ENCODE data around the gene MAPKAPK2. TPM values are rescaled to one million over a fixed set of nuclear protein-coding genes. Genes with fewer than 3 reads are reported as not detected.

MAPKAPK2 gene
- total RNA-seq, 1 donor from 2014 or later, result 35.3 TPM

DNA sequence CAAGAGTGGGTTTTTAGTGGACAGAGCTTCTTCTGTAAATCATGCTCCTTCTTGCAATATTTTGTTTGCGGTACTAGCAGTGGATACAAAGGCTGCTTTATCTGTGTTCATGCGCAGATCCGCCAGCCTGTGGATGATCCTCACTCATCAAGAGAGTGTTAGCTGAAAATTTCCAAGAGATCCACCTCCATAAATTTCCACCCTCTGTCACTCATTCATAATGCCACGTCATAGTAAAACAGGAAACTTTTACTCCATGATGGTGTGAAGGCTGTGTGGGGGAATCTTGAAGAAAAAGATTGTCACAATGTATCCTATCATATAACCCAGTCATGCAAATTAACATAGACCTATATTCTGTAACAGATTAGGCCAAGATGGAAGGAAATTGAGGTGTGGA, 4.4 kb upstream of the MAPKAPK2 start:
- intact Hi-C loops (cut with DNase I), result no loop called here
- no peak for DNase-seq (ENCODE audit: low spot score in 2 of 2)
- H3K36me3 ChIP-seq, result no peaks in the 10 kb centered on the region

DNA sequence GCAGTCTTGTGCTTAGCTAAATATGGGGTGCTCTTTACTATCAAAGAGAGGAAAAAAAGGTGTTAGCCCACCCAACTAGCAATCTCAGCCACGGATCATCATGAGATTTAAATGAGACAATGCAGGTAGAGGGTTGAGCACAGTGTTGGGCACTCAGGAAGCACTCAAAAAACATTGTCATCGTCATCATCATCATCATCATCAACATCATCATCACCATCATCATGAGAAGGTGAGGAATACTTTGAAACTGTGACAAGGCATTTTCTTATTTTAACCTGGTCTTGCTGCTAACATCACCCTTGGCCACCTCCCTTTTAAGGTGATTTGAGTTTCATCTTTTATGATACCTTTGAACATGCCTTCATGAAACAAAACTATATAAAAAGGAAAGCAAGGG, 3.3 kb upstream of the MAPKAPK2 start:
- H3K4me1 ChIP-seq, result peaks cover 0 to 2% of the 10 kb centered on the region in 2 donors
- DNase-seq (ENCODE audit: low spot score in 2 of 2), result no peak
- intact Hi-C loops (cut with DNase I), result no loop called here
- H3K27ac ChIP-seq, result no peak overlapping the region
- TF ChIP-seq, protein P1, sequence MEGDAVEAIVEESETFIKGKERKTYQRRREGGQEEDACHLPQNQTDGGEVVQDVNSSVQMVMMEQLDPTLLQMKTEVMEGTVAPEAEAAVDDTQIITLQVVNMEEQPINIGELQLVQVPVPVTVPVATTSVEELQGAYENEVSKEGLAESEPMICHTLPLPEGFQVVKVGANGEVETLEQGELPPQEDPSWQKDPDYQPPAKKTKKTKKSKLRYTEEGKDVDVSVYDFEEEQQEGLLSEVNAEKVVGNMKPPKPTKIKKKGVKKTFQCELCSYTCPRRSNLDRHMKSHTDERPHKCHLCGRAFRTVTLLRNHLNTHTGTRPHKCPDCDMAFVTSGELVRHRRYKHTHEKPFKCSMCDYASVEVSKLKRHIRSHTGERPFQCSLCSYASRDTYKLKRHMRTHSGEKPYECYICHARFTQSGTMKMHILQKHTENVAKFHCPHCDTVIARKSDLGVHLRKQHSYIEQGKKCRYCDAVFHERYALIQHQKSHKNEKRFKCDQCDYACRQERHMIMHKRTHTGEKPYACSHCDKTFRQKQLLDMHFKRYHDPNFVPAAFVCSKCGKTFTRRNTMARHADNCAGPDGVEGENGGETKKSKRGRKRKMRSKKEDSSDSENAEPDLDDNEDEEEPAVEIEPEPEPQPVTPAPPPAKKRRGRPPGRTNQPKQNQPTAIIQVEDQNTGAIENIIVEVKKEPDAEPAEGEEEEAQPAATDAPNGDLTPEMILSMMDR (IDR thresholded peaks at IDR 0.05), result no peak
- no peaks in the 10 kb centered on the region for H3K9me3 ChIP-seq
- no peaks in the 10 kb centered on the region for H3K27me3 ChIP-seq
- no peak overlapping the region for H3K4me3 ChIP-seq
- no peaks in the 10 kb centered on the region for H3K36me3 ChIP-seq

More for the DNA sequence above, 4.4 kb upstream of the MAPKAPK2 start:
- Histone ChIP-seq H3K27ac (no peak overlapping the region), H3K27me3 (no peaks in the 10 kb centered on the region), H3K4me3 (no peak overlapping the region), H3K4me1 (peaks cover 3 to 6% of the 10 kb centered on the region in 2 donors), H3K9me3 (no peaks in the 10 kb centered on the region)
- TF ChIP-seq, protein P1 (IDR thresholded peaks at IDR 0.05), result no peak

DNA sequence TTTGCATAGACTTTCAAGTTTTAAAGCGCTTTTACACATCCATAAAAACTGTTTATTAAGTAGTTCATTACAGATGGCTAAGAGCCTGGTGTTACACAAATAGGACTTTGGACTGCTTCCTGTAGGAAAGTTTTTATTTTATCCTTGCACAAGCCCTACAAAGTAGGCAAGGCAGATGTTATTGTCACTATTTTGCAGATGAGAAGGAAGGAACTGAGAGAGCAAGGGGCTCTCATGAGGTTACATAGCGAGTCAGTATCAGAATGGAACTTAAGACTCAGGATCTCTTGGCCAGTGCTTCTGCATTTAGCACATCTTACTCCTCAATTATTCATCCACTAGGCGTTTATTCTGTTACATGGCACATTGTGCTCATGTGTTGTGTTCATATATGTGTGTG, 2.6 kb upstream of the MAPKAPK2 start:
- no peak for DNase-seq (ENCODE audit: low spot score in 2 of 2)
- H3K4me1 ChIP-seq, result peaks cover 0 to 7% of the 10 kb centered on the region in 2 donors
- no peaks in the 10 kb centered on the region for H3K36me3 ChIP-seq
- no peak overlapping the region for H3K4me3 ChIP-seq
- no peaks in the 10 kb centered on the region for H3K9me3 ChIP-seq
- no peaks in the 10 kb centered on the region for H3K27me3 ChIP-seq
- intact Hi-C loops (cut with DNase I), result no loop called here
- H3K27ac ChIP-seq, result no peak overlapping the region
- TF ChIP-seq, protein P1 (IDR thresholded peaks at IDR 0.05), result no peak

DNA sequence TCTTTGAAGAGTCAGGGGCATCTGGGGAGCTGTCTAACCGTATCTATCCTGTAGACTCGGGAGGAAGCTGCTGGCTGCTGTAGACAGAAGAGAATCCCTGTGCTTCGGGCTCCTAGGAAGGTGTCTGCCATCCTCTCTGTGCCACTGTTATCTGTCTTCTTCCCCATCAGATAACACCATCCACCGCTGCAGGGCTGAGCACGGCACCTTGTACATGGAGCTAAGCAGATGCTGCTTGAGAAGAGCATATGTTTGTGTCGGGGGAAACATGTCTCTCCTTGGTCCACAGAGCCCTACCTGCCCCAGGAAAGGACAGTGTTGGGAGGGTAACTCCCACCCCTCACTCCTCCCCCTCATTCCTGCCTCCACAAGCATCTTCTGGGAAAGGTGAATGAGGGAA, 1.4 kb upstream of the MAPKAPK2 start:
- H3K4me3 ChIP-seq, result no peak overlapping the region
- TF ChIP-seq, protein P1 (IDR thresholded peaks at IDR 0.05), result no peak
- H3K9me3 ChIP-seq, result no peaks in the 10 kb centered on the region
- DNase-seq (ENCODE audit: low spot score in 2 of 2), result no peak
- H3K27ac ChIP-seq, result no peak overlapping the region
- H3K27me3 ChIP-seq, result no peaks in the 10 kb centered on the region
- intact Hi-C loops (cut with DNase I), result no loop called here
- H3K36me3 ChIP-seq, result no peaks in the 10 kb centered on the region
- H3K4me1 ChIP-seq, result peaks cover 3 to 14% of the 10 kb centered on the region in 2 donors

DNA sequence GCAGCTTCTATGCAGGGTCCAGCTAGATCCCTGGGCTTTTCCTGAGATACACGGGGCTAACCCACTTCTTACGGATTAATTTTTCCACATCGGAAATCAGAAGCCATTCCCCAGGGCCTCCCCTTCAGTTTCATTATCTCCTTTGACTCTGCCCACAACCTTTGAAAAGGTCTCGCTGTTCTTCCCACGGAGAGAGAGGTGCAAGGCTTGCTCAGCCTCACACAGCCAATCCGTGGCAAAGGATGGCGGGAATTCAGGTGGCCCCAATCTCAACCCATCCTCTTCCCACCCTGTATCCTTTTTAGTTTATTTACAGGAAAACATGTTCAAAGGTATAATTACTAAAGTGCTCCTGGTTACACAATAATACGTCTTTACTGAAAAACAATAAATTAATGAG, 702 bp upstream of the MAPKAPK2 start:
- Histone ChIP-seq H3K36me3 (no peaks in the 10 kb centered on the region), H3K4me1 (peaks cover 7 to 21% of the 10 kb centered on the region in 2 donors), H3K9me3 (no peaks in the 10 kb centered on the region), H3K27ac (no peak overlapping the region), H3K4me3 (peak overlapping the region in 1 of 2 donors; percentile 72), H3K27me3 (no peaks in the 10 kb centered on the region)
- intact Hi-C loops (cut with DNase I), result loop anchor here (1.0 to 2.0 kb wide), 4 partner anchors 9 to 71 kb away; partner anchors contain the start of genes DYRK3 and EIF2D
- DNase-seq (ENCODE audit: low spot score in 2 of 2), result no peak
- TF ChIP-seq, protein P1 (IDR thresholded peaks at IDR 0.05), result no peak

DNA sequence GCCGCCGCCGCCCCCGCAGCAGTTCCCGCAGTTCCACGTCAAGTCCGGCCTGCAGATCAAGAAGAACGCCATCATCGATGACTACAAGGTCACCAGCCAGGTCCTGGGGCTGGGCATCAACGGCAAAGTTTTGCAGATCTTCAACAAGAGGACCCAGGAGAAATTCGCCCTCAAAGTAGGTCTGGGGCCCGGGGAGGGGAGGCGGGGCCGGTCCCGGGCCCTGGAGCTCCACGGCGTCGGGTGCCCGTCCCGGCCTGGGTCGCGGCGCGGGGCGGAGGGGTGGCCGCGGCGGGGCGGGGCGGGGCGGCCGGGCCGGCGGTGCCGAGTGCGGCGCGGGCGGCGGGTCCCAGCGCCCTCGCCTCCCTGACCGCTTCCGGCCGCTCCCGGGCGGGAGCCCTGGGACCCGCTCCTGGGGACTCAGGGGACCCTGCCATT, 646 bp downstream of the MAPKAPK2 start:
- TF ChIP-seq, protein P1 (IDR thresholded peaks at IDR 0.05), result no peak
- H3K4me3 ChIP-seq, result peak overlapping the region; percentile 72 to 89
- H3K36me3 ChIP-seq, result no peaks in the 10 kb centered on the region
- H3K27ac ChIP-seq, result peak overlapping the region; percentile 95 to 98
- H3K27me3 ChIP-seq, result no peaks in the 10 kb centered on the region
- no peak for DNase-seq (ENCODE audit: low spot score in 2 of 2)
- intact Hi-C loops (cut with DNase I), result loop anchor here (1.0 to 5.0 kb wide), 5 partner anchors 8 to 178 kb away; partner anchors contain the start of genes DYRK3, EIF2D and RASSF5
- H3K9me3 ChIP-seq, result no peaks in the 10 kb centered on the region
- peaks cover 15 to 34% of the 10 kb centered on the region in 2 donors for H3K4me1 ChIP-seq
